ENCODE data around the gene JAKMIP3.

The JAKMIP3 gene

DNA sequence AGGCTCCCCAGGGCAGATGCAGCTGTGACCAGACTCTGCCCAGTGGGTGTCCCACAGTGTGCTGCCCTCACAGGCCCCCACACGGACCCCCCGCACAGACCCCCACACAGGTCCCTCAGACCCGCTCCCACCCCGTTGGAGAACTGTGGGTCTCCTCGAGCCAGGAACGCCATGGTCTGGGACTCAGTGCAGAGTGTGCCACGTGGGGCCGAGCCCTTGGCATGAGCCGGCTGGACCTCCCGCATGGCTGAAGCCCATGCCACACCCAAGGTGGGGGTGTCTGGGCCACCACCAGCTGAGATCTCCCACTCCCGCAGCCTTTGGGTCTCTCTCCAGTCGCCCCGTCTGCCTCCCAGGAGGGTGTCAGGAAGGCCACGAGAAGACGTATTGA is 34.3 kb downstream of the JAKMIP3 start:
- DNase-seq = no peak

GRCh38 chr10:132100556-132101349 is 35.0 kb downstream of the JAKMIP3 start:
- DNase-seq = no peak

GRCh38 chr10:132101529-132101928 is 35.8 kb downstream of the JAKMIP3 start:
- no peak for DNase-seq

- no peak for DNase-seq
These were observed 36.4 kb downstream of the JAKMIP3 start for GRCh38 chr10:132102071-132102716.

- no peak for DNase-seq
These were observed 37.0 kb downstream of the JAKMIP3 start for GRCh38 chr10:132102717-132103110.

DNA sequence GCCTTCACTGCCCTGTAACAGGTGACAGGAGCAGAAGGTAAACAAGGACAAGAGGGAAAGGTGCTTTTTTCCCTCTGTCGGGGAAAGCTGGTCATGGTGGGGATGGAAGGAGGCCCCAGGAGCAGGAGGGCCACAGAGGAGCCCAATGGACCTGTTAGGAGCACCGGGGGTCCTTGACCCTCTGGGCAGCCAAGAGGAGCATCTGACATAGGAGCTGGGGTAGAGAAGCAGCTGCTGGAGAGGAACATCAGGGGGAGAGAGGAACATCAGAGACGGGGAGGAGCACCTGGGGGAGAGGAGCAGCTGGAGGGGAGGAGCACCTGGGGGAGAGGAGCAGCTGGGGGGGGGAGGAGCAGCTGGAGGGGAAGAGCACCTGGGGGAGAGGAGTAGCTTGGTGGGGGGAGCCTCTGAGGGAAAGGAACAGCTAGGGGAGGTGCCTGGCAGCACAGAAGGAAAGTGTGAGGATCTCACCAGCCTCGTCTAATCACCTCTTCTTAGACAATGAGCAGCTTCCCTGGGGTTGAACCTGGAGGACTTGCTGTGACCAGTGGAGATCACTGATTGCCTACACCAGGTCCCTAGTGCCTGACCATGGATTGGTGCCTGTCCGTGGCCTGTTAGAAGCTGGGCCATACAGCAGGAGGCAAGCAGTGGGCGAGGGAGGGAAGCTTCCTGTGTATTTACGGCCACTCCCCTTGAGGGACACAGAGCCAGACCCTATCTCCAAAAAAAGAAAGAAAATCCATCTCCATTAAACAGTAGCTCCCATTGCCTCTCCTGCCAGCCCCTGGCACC is 37.6 kb downstream of the JAKMIP3 start:
- DNase-seq = no peak

GRCh38 chr10:132104062-132104461 is 38.3 kb downstream of the JAKMIP3 start:
- no peak for DNase-seq

DNA sequence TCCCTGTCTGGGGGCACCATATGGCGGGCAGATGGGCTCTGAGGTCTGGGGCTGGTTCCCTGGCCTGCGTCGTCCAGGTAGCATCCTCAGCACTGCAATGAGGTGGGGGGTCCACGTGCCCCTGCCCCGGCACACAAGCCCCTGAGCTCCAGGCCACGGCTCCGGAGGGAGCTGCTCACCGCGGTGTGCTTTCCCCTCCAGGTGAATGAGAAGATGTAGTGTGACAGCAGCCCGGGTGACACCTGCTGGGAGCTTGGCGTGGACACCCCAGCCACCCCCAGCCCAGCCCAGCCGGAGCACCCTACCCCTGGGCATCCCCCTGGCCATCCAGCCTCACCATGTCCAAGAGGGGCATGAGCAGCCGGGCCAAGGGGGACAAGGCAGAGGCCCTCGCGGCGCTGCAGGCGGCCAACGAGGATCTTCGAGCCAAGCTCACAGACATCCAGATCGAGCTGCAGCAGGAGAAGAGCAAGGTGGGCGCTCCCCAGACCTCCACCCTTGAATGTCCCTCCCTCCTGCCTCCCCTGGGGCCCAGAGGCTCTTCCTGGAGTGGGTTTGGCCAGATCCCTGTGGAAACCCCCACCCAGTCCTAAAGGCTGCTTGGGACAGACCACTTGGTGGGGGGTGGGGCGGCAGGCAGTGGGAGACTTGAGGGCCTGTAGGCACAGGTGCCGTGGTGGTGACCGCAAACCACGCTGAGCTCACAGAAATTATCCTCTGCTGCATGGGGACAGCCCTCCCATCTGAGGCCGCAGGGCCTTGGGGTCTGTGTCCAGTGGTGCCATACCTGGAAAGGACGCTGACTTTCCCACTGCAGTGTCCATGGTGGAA is 38.9 kb downstream of the JAKMIP3 start:
- DNase-seq = no peak

- DNase-seq = no peak
These were observed 39.7 kb downstream of the JAKMIP3 start for GRCh38 chr10:132105302-132105995.

DNA sequence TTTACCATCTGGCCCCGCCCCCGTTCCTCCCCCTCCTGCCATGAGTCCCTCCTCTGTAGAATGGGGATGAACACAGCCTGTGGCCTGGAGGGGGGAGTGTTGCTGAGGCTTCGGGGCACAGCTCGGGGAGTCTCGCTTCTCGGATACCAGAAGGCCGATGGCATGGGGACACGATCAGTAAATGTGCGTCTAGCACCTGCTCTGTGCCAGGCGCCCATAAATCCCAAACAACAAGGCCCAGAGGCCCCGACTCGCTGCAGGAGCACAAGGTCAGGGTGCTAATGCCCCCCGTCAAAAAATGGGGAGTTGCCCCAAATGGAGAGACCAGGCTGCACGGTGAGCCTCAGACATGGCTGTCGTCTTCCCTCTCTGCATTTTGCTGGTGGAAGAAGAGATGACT is 40.7 kb downstream of the JAKMIP3 start:
- DNase-seq = no peak

DNA sequence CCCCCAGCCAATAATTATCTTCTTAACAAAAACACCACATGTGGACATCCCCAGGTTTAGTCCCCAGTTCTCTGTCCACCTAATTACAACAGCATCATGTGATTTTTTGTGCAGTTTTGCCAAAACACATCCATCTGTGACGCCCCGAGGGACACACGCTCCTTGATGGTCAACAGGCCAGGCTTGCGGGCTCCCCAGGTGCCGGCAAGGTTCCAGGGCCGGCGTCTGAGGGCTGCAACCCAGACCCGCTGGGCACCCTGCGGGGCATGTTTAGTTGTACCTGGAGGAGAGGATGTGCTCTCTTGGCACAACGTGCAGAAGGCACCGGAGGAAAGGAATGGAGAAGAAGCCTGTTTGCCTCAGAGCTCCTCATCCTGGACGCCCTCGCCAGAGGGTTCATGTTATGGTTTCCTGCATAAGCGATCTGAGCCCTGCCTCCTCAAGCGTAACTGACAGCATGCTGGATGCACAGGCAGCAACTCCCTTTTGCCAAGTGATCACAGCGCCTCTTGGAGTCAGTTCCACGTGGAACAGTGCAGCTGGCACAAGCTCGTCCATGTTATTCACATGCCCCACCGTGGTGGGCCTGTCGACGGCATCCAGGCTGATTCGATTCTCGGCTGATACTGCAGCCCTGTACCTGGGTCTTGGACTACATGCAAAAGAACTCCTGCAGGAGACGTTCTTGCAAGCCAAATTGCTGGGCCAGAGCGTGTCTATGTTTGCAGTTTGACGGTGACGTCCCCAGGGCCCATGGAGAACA is 41.6 kb downstream of the JAKMIP3 start:
- no peak for DNase-seq

GRCh38 chr10:132107949-132108877 is 42.5 kb downstream of the JAKMIP3 start:
- no peak for DNase-seq

GRCh38 chr10:132109341-132110110 is 43.8 kb downstream of the JAKMIP3 start:
- no peak for DNase-seq

DNA sequence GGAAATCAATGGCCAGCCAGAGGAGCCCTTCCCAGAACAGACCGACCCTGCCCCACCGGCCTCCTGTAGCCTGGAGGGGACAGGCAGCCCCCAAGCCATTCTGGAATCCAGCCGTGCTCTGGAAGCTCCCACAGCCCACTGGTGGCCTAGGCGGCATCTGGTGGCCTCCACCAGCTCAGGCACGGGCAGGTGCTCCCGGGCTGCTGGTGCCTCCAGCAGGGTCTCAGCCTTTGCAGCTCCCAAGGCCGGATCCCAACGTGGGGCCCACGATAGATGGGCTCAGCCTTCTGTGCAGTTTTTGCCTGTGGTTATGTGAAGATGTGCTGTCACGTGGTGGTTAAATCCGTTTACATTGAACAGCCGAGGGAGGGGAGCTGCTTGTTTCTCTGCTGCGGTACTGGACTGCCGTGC is 44.4 kb downstream of the JAKMIP3 start:
- DNase-seq = no peak

DNA sequence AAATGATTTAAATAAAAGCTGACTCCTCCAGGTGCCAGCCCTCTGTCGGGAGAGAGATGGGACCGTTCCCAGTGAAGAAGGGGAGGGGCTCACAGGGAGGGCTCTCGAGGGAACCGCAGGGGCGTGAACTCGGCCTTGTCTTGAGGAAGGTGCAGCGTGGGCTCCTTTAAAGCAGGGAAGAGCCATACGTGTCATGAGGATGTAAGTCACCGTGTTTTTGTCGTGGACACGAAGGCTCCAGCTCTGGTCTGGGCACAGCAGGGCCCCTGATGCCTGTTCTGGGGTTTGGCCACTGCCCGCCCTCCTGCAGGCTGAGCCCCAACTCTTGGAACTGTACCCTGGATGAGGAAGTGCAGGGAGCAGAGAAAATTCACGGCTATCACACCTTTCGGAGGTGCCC is 45.0 kb downstream of the JAKMIP3 start:
- no peak for DNase-seq

DNA sequence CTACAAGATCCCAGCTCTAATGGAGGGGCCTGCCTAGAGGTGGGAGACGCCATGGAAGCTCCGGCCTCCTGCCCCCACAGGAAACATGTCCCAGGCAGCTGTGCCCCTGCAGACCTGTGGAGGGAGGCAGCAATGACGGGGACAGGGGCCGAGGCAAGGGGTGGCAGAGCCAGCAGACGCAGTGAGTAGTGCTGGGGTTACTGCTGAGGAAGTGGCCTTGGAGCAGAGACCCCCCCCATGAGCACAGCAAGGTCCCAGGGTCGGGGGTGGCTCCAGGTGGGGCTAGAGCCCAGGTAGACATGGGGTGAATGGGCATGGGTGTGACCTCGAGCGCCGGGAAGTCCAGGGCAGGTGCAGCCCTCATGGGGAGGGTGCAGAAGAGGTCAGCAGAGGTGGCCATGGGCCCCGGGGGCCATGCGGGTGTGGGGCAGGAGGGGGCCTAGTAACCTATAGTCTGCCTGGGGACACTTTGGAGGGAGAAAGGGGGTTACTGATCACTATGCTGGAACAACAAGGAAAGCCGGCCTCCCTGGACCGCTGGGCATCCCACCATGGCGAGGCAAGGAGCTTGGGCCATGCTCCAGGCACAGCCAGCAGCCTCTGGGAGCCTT is 45.5 kb downstream of the JAKMIP3 start:
- no peak for DNase-seq

GRCh38 chr10:132111871-132112341 is 46.2 kb downstream of the JAKMIP3 start:
- DNase-seq = no peak

- DNase-seq = no peak
These were observed 46.9 kb downstream of the JAKMIP3 start for GRCh38 chr10:132112611-132113010.

DNA sequence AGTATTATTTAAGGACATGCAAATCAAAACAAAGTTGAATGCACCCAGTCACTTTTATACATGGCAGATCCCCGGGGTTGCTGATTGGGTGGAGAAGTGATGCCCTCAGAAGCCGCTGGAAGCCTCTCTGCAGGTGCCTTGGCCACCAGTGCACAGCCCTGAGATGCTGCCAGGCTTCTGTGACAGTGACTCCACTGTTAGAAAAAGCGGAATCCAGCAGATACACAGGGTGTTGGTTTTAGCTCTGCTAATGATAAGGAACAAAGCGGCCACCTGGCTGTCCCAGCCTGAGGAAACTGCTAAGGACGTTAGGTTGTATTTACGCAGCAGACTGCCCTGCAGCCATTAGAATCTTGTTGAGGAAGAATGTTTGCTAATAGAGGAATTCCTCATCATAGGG is 47.5 kb downstream of the JAKMIP3 start:
- DNase-seq = no peak
